GM12878 (cell line): ENCODE data around the gene GPRC5B. TPM values are rescaled to one million over a fixed set of nuclear protein-coding genes. Genes with fewer than 3 reads are reported as not detected.

Source experiments
- ATAC-seq: fragments of 200-7000 bp; cut with Tn5 transposase; 3 replicates; pipeline ENCODE4 v1.9.1; 2020; ENCODE audit warnings: mild to moderate bottlenecking, moderate library complexity
- BruUV-seq: library from RNA; stranded (reverse); fragments of 400-500 nt; replicated peaks from 2 replicates; lab custom pipeline; 2021; lab: Mats Ljungman, UMichigan
- CTCF ChIA-PET: fragments of 300-600 bp; sonication (Branson Sonifier 250); formaldehyde crosslinking; extraction: SDS; loops from one replicate; lab custom pipeline; 2021; ENCODE audit warnings: inconsistent platforms; lab: Yijun Ruan, JAX
- POLR2A ChIA-PET: fragments of 350-600 bp; formaldehyde crosslinking; extraction: SDS; loops from one replicate; lab custom pipeline; 2021; ENCODE audit warnings: inconsistent platforms; lab: Charles Lee
- RAD21 ChIA-PET: fragments of 300-600 bp; sonication (Branson Sonifier 250); formaldehyde crosslinking; loops from one replicate; lab custom pipeline; 2023; ENCODE audit warnings: antibody characterized with exemption; ENCODE audit not compliant: unreplicated experiment; lab: Charles Lee
- SMC1A ChIA-PET: fragments of 300-600 bp; sonication (Branson Sonifier 250); formaldehyde crosslinking; loops from one replicate; lab custom pipeline; 2023; ENCODE audit not compliant: unreplicated experiment, uncharacterized antibody; lab: Charles Lee
- DNase-seq: peaks from one replicate; pipeline ENCODE4 v3.0.0-alpha.2; 2011; ENCODE audit warnings: low read depth, low spot score
- FAIRE-seq: peaks from 3 replicates; lab custom pipeline; 2011; peaks lifted over from hg19 to GRCh38; lab: Jason Lieb, UNC
- H2AFZ ChIP-seq: 2 replicates; pipeline ENCODE4 v1.6.0; 2011; ENCODE audit warnings: low read depth, low read length, control low read depth; ENCODE audit not compliant: control insufficient read depth
- H3K27ac ChIP-seq: 2 replicates; pipeline ENCODE4 v1.5.1; 2011; ENCODE audit warnings: control low read depth; ENCODE audit not compliant: control insufficient read depth, insufficient read depth
- H3K27me3 ChIP-seq, 2 experiments: replicated peaks in 1 of 2; 2 replicates each; pipeline versions ENCODE4 v1.6.0 to v1.6.1; 2011; ENCODE audit warnings: low read length in 1 of 2; ENCODE audit not compliant: control insufficient read depth in 2 of 2, insufficient read depth in 2 of 2
- H3K36me3 ChIP-seq, 2 experiments: 2 replicates each; pipeline ENCODE4 v1.5.1; 2011; ENCODE audit warnings: low read length in 1 of 2; ENCODE audit not compliant: control insufficient read depth in 2 of 2, insufficient read depth in 2 of 2
- H3K4me1 ChIP-seq: 2 replicates; pipeline ENCODE4 v1.6.1; 2011; ENCODE audit warnings: mild to moderate bottlenecking, low read length, moderate library complexity, mixed read lengths; ENCODE audit not compliant: control insufficient read depth, insufficient read depth
- H3K4me2 ChIP-seq: 2 replicates; pipeline ENCODE4 v1.6.0; 2011; ENCODE audit warnings: control low read depth; ENCODE audit not compliant: control insufficient read depth, insufficient read depth
- H3K4me3 ChIP-seq: fragments of 200-600 bp; sonication (generic); 2 replicates; pipeline ENCODE4 v1.5.1; 2016
- H3K79me2 ChIP-seq: 2 replicates; pipeline ENCODE4 v1.6.0; 2011; ENCODE audit warnings: low read length; ENCODE audit not compliant: control insufficient read depth, insufficient read depth
- H3K9ac ChIP-seq: 2 replicates; pipeline ENCODE4 v1.8.0; 2011; ENCODE audit warnings: low read length, control low read depth, mixed read lengths; ENCODE audit not compliant: control insufficient read depth, insufficient read depth
- H3K9me3 ChIP-seq: replicated peaks from 3 replicates; pipeline ENCODE4 v1.5.1; 2011; ENCODE audit warnings: mild to moderate bottlenecking, low read length; ENCODE audit not compliant: control insufficient read depth, insufficient read depth
- H4K20me1 ChIP-seq: 2 replicates; pipeline ENCODE4 v1.6.0; 2011; ENCODE audit not compliant: control insufficient read depth, insufficient read depth
- ATF7 ChIP-seq: fragments of 450-650 bp; IDR thresholded peaks from 2 replicates; pipeline ENCODE4 v1.6.1; 2016; ENCODE audit warnings: low read depth, mild to moderate bottlenecking
- KDM1A ChIP-seq: fragments of 200-600 bp; sonication (generic); IDR thresholded peaks from 2 replicates; pipeline ENCODE4 v1.6.1; 2016; ENCODE audit warnings: borderline replicate concordance
- MXI1 ChIP-seq: fragments of 150-350 bp; IDR thresholded peaks from 2 replicates; pipeline ENCODE4 v1.6.1; 2011; ENCODE audit warnings: low read depth, mild to moderate bottlenecking, inconsistent platforms, low read length, improper control_type of control experiment
- NR2F1 ChIP-seq: fragments of 450-650 bp; conservative IDR thresholded peaks from 2 replicates; pipeline ENCODE4 v1.6.1; 2017; ENCODE audit warnings: mild to moderate bottlenecking
- RUNX3 ChIP-seq: IDR thresholded peaks from 2 replicates; pipeline ENCODE4 v1.6.1; 2012; ENCODE audit warnings: low read length, inconsistent platforms
- SMC3 ChIP-seq: IDR thresholded peaks from 2 replicates; pipeline ENCODE4 v1.6.1; 2011; ENCODE audit warnings: low read length, improper control_type of control experiment, borderline replicate concordance
- ZNF207 ChIP-seq: fragments of 450-650 bp; IDR thresholded peaks from 2 replicates; pipeline ENCODE4 v1.6.1; 2014; ENCODE audit warnings: antibody characterized with exemption, mild to moderate bottlenecking, borderline replicate concordance
- ZNF622 ChIP-seq: fragments of 450-650 bp; IDR thresholded peaks from 2 replicates; pipeline ENCODE4 v1.6.1; 2017; ENCODE audit warnings: mild to moderate bottlenecking, inconsistent platforms
- WGBS: methylation state at CpG from one replicate; pipeline ENCODE4 v1.1.6; 2016; ENCODE audit warnings: low lambda C conversion rate; ENCODE audit not compliant: insufficient replicate concordance, insufficient coverage; ENCODE audit errors: missing lambda C conversion rate; 5-methylcytosine and 5-hydroxymethylcytosine counted together
- in situ Hi-C: fragments of 300-500 bp; cut with MboI; formaldehyde crosslinking; loops from 9 replicates; pipeline ENCODE4 v1.14.3; 2018; ENCODE audit warnings: mixed read lengths
- intact Hi-C: fragments of 100-400 bp; cut with micrococcal nuclease; formaldehyde crosslinking; loops from one replicate; pipeline ENCODE4 v1.14.2; 2022; ENCODE audit not compliant: unreplicated experiment
- polyA plus RNA-seq, 11 experiments: library from polyadenylated mRNA; depleted of rRNA in 4 of 11; unstranded in 6 of 11; stranded (reverse) in 5 of 11; fragments of >200 nt; fragmentation: Nextera tagmentation in 4 of 11; fragmentation: Illumina TruSeq in 1 of 11; extraction: Ambion mirVana in 4 of 11; extraction: Trizol in 1 of 11; gene quantifications; 1 replicate in 1 of 11; 2 replicates in 10 of 11; pipeline versions ENCODE4 v1.2.1 to v1.2.3, GENCODE V29; 2011 to 2016; ENCODE audit warnings: inconsistent platforms in 2 of 11, missing spikeins in 2 of 11, low read depth in 1 of 11
- total RNA-seq, 4 experiments: library from RNA; depleted of rRNA in 3 of 4; stranded (reverse); fragments of >200 nt in 3 of 4; fragmentation: Illumina TruSeq in 1 of 4; extraction: Trizol in 1 of 4; gene quantifications; 2 replicates each; pipeline versions ENCODE4 v1.2.1 to v1.2.3, GENCODE V29; 2013 to 2021
- TF ChIP-seq, protein P1 (sequence below): fragments of 450-650 bp; IDR thresholded peaks from 2 replicates; pipeline ENCODE4 v1.6.1; 2014; ENCODE audit warnings: mild to moderate bottlenecking
- TF ChIP-seq, protein P2 (sequence below), 3 experiments: IDR thresholded peaks in 2 of 3; conservative IDR thresholded peaks in 1 of 3; 2 replicates each; pipeline ENCODE4 v1.5.1; 2011; ENCODE audit warnings: low read depth in 3 of 3, low read length in 3 of 3, mild to moderate bottlenecking in 3 of 3, control low read depth in 2 of 3, moderate library complexity in 2 of 3, inconsistent platforms in 1 of 3, mixed read lengths in 1 of 3; ENCODE audit not compliant: control insufficient read depth in 2 of 3, insufficient read depth in 1 of 3; ENCODE audit errors: extremely low read depth in 1 of 3

Gene GPRC5B
- total and polyA plus RNA-seq, 10 of the 15 experiments (the other 5 are each of a cell fraction or from before 2014, with no cell fraction given) = 0.01 to 0.42 (median 0.15) TPM; not detected in 2

DNA sequence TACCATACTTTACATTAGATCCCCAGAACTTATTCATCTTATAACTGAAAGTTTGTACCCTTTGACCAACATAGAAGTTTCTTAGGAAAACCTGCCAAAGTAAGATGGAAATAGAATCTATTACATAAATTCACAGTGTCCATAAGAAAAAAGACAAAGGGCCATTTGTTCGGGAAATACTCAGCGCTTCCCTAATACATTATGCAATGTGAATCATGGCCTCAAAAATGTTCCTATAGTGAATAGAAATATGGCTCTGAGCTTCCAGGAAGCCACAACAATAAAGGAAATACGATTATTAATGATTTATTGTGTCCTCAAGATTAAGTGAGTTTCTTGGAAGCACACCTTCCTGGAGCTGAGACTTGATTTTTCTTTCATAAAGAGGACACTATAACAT is 51.5 kb downstream of the GPRC5B start:
- H4K20me1 ChIP-seq = no peaks in the 10 kb centered on the region
- no peak for ATAC-seq
- TF ChIP-seq RUNX3 = no peak
- TF ChIP-seq, protein P1, sequence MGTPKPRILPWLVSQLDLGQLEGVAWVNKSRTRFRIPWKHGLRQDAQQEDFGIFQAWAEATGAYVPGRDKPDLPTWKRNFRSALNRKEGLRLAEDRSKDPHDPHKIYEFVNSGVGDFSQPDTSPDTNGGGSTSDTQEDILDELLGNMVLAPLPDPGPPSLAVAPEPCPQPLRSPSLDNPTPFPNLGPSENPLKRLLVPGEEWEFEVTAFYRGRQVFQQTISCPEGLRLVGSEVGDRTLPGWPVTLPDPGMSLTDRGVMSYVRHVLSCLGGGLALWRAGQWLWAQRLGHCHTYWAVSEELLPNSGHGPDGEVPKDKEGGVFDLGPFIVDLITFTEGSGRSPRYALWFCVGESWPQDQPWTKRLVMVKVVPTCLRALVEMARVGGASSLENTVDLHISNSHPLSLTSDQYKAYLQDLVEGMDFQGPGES = no peak
- 67% methylated on average over 3 of the region's 3 CpGs for WGBS
- no peak for DNase-seq
- no peak overlapping the region for H3K4me2 ChIP-seq
- no peaks in the 10 kb centered on the region for H3K9me3 ChIP-seq
- in situ Hi-C loops (no loop called here), intact Hi-C loops (no loop called here)
- ChIA-PET RAD21 (no interaction called here), SMC1A (no interaction called here), POLR2A (no interaction called here), CTCF (no interaction called here)
- no peaks in the 10 kb centered on the region for H3K36me3 ChIP-seq
- FAIRE-seq = no peak
- no peak overlapping the region for H2AFZ ChIP-seq
- H3K4me1 ChIP-seq = no peaks in the 10 kb centered on the region
- H3K4me3 ChIP-seq = no peak overlapping the region
- no peak overlapping the region for H3K27ac ChIP-seq
- no peak overlapping the region for H3K9ac ChIP-seq
- no peaks in the 10 kb centered on the region for H3K79me2 ChIP-seq
- H3K27me3 ChIP-seq = no peaks in the 10 kb centered on the region; a peak in 1 of 4 replicates
- no TSS peak for BruUV-seq

DNA sequence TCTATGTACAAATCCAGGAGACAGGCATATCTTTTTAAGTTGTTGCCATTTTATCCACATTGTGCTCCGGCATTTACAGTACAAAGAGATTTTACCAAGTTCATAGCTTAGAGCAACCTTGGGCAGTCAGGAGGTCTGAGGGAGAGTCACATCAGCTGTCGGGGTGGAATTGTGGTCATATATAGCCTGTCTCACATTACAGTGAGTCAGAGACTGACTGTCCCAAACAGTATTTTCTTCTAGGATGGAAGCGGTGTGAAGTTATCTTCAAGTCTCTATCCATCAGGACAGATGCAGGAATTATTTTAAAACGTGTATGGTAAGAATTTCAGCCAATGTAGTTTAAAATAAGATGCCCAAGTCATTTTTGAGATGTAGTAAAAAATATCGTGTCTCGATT is 53.0 kb downstream of the GPRC5B start:
- in situ Hi-C loops (no loop called here), intact Hi-C loops (no loop called here)
- DNase-seq (no peak), FAIRE-seq (no peak), ATAC-seq (no peak)
- Histone ChIP-seq H3K27me3 (no peaks in the 10 kb centered on the region; a peak in 1 of 4 replicates), H3K79me2 (no peaks in the 10 kb centered on the region), H3K9ac (no peak overlapping the region), H3K4me1 (no peaks in the 10 kb centered on the region), H3K4me3 (no peak overlapping the region), H3K4me2 (no peak overlapping the region), H3K36me3 (no peaks in the 10 kb centered on the region), H3K9me3 (no peaks in the 10 kb centered on the region), H4K20me1 (no peaks in the 10 kb centered on the region), H2AFZ (no peak overlapping the region), H3K27ac (no peak overlapping the region)
- POLR2A ChIA-PET = no interaction called here
- WGBS = 52% methylated on average over 6 of the region's 6 CpGs
- SMC1A ChIA-PET = interaction anchor here (1.4 kb wide), 1 partner anchor 24 kb away, joined by 3 read pairs; no protein-coding TSS in a partner anchor
- RAD21 ChIA-PET = no interaction called here
- TF ChIP-seq KDM1A (no peak), ZNF622 (no peak), MXI1 (no peak), ATF7 (no peak), NR2F1 (no peak), SMC3 (no peak), ZNF207 (no peak)
- TF ChIP-seq, protein P2, sequence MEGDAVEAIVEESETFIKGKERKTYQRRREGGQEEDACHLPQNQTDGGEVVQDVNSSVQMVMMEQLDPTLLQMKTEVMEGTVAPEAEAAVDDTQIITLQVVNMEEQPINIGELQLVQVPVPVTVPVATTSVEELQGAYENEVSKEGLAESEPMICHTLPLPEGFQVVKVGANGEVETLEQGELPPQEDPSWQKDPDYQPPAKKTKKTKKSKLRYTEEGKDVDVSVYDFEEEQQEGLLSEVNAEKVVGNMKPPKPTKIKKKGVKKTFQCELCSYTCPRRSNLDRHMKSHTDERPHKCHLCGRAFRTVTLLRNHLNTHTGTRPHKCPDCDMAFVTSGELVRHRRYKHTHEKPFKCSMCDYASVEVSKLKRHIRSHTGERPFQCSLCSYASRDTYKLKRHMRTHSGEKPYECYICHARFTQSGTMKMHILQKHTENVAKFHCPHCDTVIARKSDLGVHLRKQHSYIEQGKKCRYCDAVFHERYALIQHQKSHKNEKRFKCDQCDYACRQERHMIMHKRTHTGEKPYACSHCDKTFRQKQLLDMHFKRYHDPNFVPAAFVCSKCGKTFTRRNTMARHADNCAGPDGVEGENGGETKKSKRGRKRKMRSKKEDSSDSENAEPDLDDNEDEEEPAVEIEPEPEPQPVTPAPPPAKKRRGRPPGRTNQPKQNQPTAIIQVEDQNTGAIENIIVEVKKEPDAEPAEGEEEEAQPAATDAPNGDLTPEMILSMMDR (IDR thresholded peaks at IDR 0.05 in 2 of 3, conservative IDR thresholded peaks at IDR 0.05 in 1 of 3; ENCODE audit: control insufficient read depth in 2 of 3, extremely low read depth in 1 of 3, insufficient read depth in 1 of 3, low read depth in 3 of 3, low read length in 3 of 3) = no peak
- no TSS peak for BruUV-seq
- CTCF ChIA-PET = interaction anchor here (1.2 kb wide), 1 partner anchor 9 kb away, joined by 4 read pairs; no protein-coding TSS in a partner anchor
